Stimulated activated effector memory CD8-positive, alpha-beta T cell treated with anti-CD3 and anti-CD28 coated beads, Interleukin-12 subunit alpha, Interleukin-12 subunit beta, amount 100 ng/mL, for 72 hours (primary cell): Measurements from ENCODE around the gene NRP1.

Experiments
- ATAC-seq: fragments of 150-1000 bp; cut with Tn5 transposase; 2 replicates; pipeline ENCODE4 v1.10.0; 2021
- DNase-seq, 2 donors: peaks; one replicate each; pipeline ENCODE4 v3.0.0; 2021 to 2022; ENCODE audit warnings: low spot score in 2 of 2
- H3K27ac Mint-ChIP-seq: one replicate; pipeline ENCODE4 v1.8.0; 2022; ENCODE audit warnings: mild to moderate bottlenecking, mixed read lengths
- H3K36me3 Mint-ChIP-seq: one replicate; pipeline ENCODE4 v1.8.0; 2022; ENCODE audit warnings: mild to moderate bottlenecking, mixed read lengths
- H3K4me1 Mint-ChIP-seq: one replicate; pipeline ENCODE4 v1.8.0; 2022; ENCODE audit warnings: mixed read lengths
- H3K4me3 Mint-ChIP-seq: one replicate; pipeline ENCODE4 v1.8.0; 2022; ENCODE audit warnings: mild to moderate bottlenecking, mixed read lengths
- H3K9me3 Mint-ChIP-seq: one replicate; pipeline ENCODE4 v1.8.0; 2022; ENCODE audit warnings: mixed read lengths

Gene NRP1

GRCh38 chr10:33334805-33335550 lies 511 bp upstream of the NRP1 start:
- no peaks in the 10 kb centered on the region for H3K36me3 Mint-ChIP-seq
- no peaks in the 10 kb centered on the region for H3K9me3 Mint-ChIP-seq
- peak overlapping the region; percentile 64 for H3K4me3 Mint-ChIP-seq
- no peak overlapping the region for H3K27ac Mint-ChIP-seq
- DNase-seq (peak in 1 of 2 donors; percentile 65), ATAC-seq (peak; percentile 70)
- peaks cover 14% of the 10 kb centered on the region for H3K4me1 Mint-ChIP-seq

- Mint-ChIP-seq H3K9me3 (no peaks in the 10 kb centered on the region), H3K36me3 (no peaks in the 10 kb centered on the region), H3K27ac (no peak overlapping the region), H3K4me3 (peak overlapping the region; percentile 64), H3K4me1 (peaks cover 14% of the 10 kb centered on the region)
- peak; percentile 67 for ATAC-seq
- no peak for DNase-seq
Observed at GRCh38 chr10:33333260-33334101, 986 bp downstream of the NRP1 start.

- peaks cover 14% of the 10 kb centered on the region for H3K4me1 Mint-ChIP-seq
- H3K36me3 Mint-ChIP-seq = no peaks in the 10 kb centered on the region
- H3K4me3 Mint-ChIP-seq = no peak overlapping the region
- no peaks in the 10 kb centered on the region for H3K9me3 Mint-ChIP-seq
- no peak for ATAC-seq
- H3K27ac Mint-ChIP-seq = no peak overlapping the region
- DNase-seq = no peak
Observed at GRCh38 chr10:33332183-33333065, 2.0 kb downstream of the NRP1 start.

GRCh38 chr10:33331379-33331694 lies 3.1 kb downstream of the NRP1 start:
- peaks cover 9% of the 10 kb centered on the region for H3K4me1 Mint-ChIP-seq
- H3K27ac Mint-ChIP-seq = no peak overlapping the region
- ATAC-seq (no peak), DNase-seq (no peak)
- no peak overlapping the region for H3K4me3 Mint-ChIP-seq
- H3K36me3 Mint-ChIP-seq = no peaks in the 10 kb centered on the region
- H3K9me3 Mint-ChIP-seq = no peaks in the 10 kb centered on the region

- no peak overlapping the region for H3K27ac Mint-ChIP-seq
- peaks cover 9% of the 10 kb centered on the region for H3K4me1 Mint-ChIP-seq
- DNase-seq (peak; percentile 64 to 83), ATAC-seq (peak; percentile 59)
- no peaks in the 10 kb centered on the region for H3K36me3 Mint-ChIP-seq
- no peaks in the 10 kb centered on the region for H3K9me3 Mint-ChIP-seq
- no peak overlapping the region for H3K4me3 Mint-ChIP-seq
Observed at GRCh38 chr10:33330543-33331378, 3.7 kb downstream of the NRP1 start.

GRCh38 chr10:33329178-33329577 lies 5.3 kb downstream of the NRP1 start:
- H3K36me3 Mint-ChIP-seq = no peaks in the 10 kb centered on the region
- H3K4me3 Mint-ChIP-seq = no peak overlapping the region
- H3K27ac Mint-ChIP-seq = no peak overlapping the region
- DNase-seq (no peak), ATAC-seq (no peak)
- H3K9me3 Mint-ChIP-seq = no peaks in the 10 kb centered on the region
- H3K4me1 Mint-ChIP-seq = peaks cover under 1% of the 10 kb centered on the region

GRCh38 chr10:33328253-33328652 lies 6.2 kb downstream of the NRP1 start:
- H3K4me3 Mint-ChIP-seq = no peak overlapping the region
- H3K36me3 Mint-ChIP-seq = no peaks in the 10 kb centered on the region
- ATAC-seq (no peak), DNase-seq (no peak)
- H3K4me1 Mint-ChIP-seq = no peaks in the 10 kb centered on the region
- no peaks in the 10 kb centered on the region for H3K9me3 Mint-ChIP-seq
- no peak overlapping the region for H3K27ac Mint-ChIP-seq

GRCh38 chr10:33327751-33328150 lies 6.7 kb downstream of the NRP1 start:
- ATAC-seq (no peak), DNase-seq (no peak)
- no peaks in the 10 kb centered on the region for H3K4me1 Mint-ChIP-seq
- no peak overlapping the region for H3K4me3 Mint-ChIP-seq
- H3K27ac Mint-ChIP-seq = no peak overlapping the region
- H3K9me3 Mint-ChIP-seq = no peaks in the 10 kb centered on the region
- no peaks in the 10 kb centered on the region for H3K36me3 Mint-ChIP-seq

- DNase-seq (no peak), ATAC-seq (no peak)
- Mint-ChIP-seq H3K4me3 (no peak overlapping the region), H3K27ac (no peak overlapping the region), H3K9me3 (no peaks in the 10 kb centered on the region), H3K36me3 (no peaks in the 10 kb centered on the region), H3K4me1 (no peaks in the 10 kb centered on the region)
Observed at GRCh38 chr10:33326933-33327332, 7.5 kb downstream of the NRP1 start.

GRCh38 chr10:33325929-33326328 lies 8.5 kb downstream of the NRP1 start:
- DNase-seq = no peak
- Mint-ChIP-seq H3K27ac (no peak overlapping the region), H3K9me3 (no peaks in the 10 kb centered on the region), H3K4me3 (no peak overlapping the region), H3K4me1 (no peaks in the 10 kb centered on the region), H3K36me3 (no peaks in the 10 kb centered on the region)
- ATAC-seq = no peak

GRCh38 chr10:33323721-33324120 lies 10.7 kb downstream of the NRP1 start:
- no peak overlapping the region for H3K27ac Mint-ChIP-seq
- ATAC-seq (no peak), DNase-seq (no peak)
- H3K36me3 Mint-ChIP-seq = no peaks in the 10 kb centered on the region
- H3K4me3 Mint-ChIP-seq = no peak overlapping the region
- no peaks in the 10 kb centered on the region for H3K9me3 Mint-ChIP-seq
- H3K4me1 Mint-ChIP-seq = no peaks in the 10 kb centered on the region

- Mint-ChIP-seq H3K4me3 (no peak overlapping the region), H3K4me1 (no peaks in the 10 kb centered on the region), H3K36me3 (no peaks in the 10 kb centered on the region), H3K27ac (no peak overlapping the region), H3K9me3 (no peaks in the 10 kb centered on the region)
- DNase-seq (no peak), ATAC-seq (no peak)
Observed at GRCh38 chr10:33321516-33321915, 13.0 kb downstream of the NRP1 start.

- H3K27ac Mint-ChIP-seq = no peak overlapping the region
- no peaks in the 10 kb centered on the region for H3K9me3 Mint-ChIP-seq
- H3K36me3 Mint-ChIP-seq = no peaks in the 10 kb centered on the region
- H3K4me1 Mint-ChIP-seq = no peaks in the 10 kb centered on the region
- H3K4me3 Mint-ChIP-seq = no peak overlapping the region
- no peak for ATAC-seq
- no peak for DNase-seq
Observed at GRCh38 chr10:33320288-33320687, 14.2 kb downstream of the NRP1 start.

GRCh38 chr10:33315891-33316290 lies 18.6 kb downstream of the NRP1 start:
- H3K36me3 Mint-ChIP-seq = no peaks in the 10 kb centered on the region
- no peak for ATAC-seq
- H3K4me3 Mint-ChIP-seq = no peak overlapping the region
- H3K27ac Mint-ChIP-seq = no peak overlapping the region
- no peak for DNase-seq
- no peaks in the 10 kb centered on the region for H3K4me1 Mint-ChIP-seq
- H3K9me3 Mint-ChIP-seq = no peaks in the 10 kb centered on the region
